ENCODE results near the gene AGER.

Gene AGER

DNA sequence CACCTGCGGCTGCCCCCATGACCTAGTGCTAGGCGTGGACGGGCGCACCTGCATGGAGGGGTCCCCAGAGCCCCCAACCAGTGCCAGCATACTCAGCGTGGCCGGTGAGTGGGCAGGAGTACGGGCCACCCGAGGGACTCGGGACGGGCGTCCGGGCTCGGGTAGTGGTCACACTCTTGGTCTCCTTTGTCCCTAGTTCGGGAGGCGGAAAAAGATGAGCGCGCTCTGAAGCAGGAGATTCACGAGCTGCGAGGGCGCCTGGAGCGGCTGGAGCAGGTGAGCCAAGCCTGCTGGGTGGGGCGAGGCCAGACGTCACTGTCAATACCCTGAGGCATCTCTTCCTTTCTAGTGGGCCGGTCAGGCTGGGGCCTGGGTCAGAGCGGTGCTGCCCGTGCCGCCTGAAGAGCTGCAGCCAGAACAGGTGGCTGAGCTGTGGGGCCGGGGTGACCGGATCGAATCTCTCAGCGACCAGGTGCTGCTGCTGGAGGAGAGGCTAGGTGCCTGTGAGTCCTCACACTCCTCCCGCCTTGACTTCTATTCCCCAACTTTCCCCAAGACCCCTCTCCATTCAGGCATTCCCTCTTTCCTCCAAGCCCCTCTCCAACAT lies 16.8 kb downstream of the AGER start:
- DNase-seq (ENCODE audit: low read depth) = no peak
- no peak for TF ChIP-seq CTCF (conservative IDR thresholded peaks at IDR 0.05; ENCODE audit: low read depth, low read length)
- no peak overlapping the region for H3K4me3 ChIP-seq (ENCODE audit: low read length)

DNA sequence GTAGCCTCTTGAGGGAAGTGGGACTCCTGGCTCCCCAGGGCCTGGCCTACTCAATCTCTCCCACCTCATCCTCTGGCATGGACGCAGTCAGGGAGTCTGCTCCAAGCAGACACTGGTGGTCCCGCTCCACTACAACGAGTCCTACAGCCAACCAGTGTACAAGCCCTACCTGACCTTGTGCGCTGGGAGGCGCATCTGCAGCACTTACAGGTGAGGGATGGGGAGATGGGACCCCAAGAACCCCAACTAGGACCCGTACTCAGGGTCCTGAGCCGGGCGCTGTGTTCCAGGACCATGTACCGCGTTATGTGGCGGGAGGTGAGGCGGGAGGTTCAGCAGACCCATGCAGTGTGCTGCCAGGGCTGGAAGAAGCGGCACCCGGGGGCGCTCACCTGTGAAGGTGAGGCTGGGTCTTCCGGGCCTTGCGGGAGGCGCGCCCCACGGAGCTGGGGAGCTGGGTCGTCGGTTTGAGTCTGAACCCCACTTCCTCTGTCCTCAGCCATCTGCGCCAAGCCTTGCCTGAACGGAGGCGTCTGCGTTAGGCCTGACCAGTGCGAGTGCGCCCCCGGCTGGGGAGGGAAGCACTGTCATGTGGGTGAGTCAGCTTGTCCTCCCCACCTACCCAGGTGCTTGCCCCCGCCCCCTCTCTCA lies 17.5 kb downstream of the AGER start:
- TF ChIP-seq CTCF (conservative IDR thresholded peaks at IDR 0.05; ENCODE audit: low read depth, low read length) = peak; percentile 8
- no peak for DNase-seq (ENCODE audit: low read depth)
- no peak overlapping the region for H3K4me3 ChIP-seq (ENCODE audit: low read length)

DNA sequence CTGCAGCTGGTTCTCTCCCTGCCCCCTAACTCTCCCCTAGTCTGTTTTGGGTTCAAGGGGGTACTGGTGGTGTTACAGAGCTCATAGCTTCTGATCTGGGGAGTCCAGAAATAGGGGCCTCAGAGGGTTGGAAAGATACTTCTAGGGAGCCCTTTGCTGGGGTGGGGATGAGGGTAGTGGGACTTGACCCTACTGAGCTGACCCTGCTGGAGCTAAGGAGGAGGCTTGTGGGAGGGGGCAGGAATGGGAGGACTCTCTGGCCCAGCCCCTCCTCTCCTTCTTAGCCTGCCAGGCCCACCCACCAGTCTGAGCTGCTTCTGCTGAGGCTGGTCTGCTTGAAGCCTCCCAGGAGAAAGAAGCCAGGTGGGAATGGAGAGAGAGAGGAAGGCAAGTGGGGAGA lies 19.8 kb downstream of the AGER start, which contains the start of gene EGFL8:
EGFL8 (plus strand) TSS at position 301 of the 400 bp plus-strand sequence. CDS start 1,571 bp downstream, outside the sequence.
- DNase-seq (ENCODE audit: low read depth) = no peak
- H3K4me3 ChIP-seq (ENCODE audit: low read length) = no peak within 1 kb of the TSS
- no peak for TF ChIP-seq CTCF (conservative IDR thresholded peaks at IDR 0.05; ENCODE audit: low read depth, low read length)

DNA sequence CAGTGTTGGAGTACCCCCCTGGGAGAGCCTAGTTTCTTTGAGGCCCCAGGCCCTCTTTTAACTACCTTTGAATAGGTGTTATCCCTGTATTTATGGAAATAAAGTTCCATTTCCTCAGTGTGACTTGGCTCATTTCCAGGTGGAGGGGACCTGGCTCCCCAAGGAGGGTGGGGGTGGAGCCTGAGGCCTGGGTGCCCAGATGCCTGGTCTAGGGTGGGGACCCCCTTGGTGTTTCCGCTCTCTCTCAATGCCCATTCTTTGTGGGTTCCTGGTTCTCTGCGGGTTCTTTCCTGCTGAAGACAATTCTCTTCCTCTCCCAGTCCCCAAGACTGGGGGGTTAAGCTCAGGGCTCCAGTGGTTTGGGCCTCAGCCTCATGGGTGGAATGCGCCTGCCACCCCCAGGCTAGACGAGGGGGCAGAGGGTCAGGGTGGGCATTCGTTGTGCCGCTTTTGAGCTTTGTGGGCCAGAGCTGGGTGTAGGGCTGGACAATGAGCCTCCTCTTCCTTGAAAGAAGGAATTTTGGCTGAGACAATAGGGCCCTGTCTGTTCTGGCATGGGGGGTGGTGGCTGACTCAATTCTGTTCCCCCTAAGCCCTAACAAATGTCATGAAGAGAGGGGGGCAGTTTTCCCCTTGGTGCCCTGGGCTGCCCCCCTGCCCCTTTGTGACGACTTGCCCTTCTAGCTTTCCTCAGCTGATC lies 20.3 kb downstream of the AGER start:
- TF ChIP-seq CTCF (conservative IDR thresholded peaks at IDR 0.05; ENCODE audit: low read depth, low read length) = no peak
- no peak for DNase-seq (ENCODE audit: low read depth)
- no peak overlapping the region for H3K4me3 ChIP-seq (ENCODE audit: low read length)

GRCh38 chr6:32158052-32158451 lies 26.0 kb downstream of the AGER start:
- no peak for DNase-seq (ENCODE audit: low read depth)
- TF ChIP-seq CTCF (conservative IDR thresholded peaks at IDR 0.05; ENCODE audit: low read depth, low read length) = no peak
- no peak overlapping the region for H3K4me3 ChIP-seq (ENCODE audit: low read length)

- no peak for TF ChIP-seq CTCF (conservative IDR thresholded peaks at IDR 0.05; ENCODE audit: low read depth, low read length)
- no peak overlapping the region for H3K4me3 ChIP-seq (ENCODE audit: low read length)
- DNase-seq (ENCODE audit: low read depth) = no peak
Measured at GRCh38 chr6:32156891-32157290, 27.2 kb downstream of the AGER start.

Measured in retinal pigment epithelial cell (primary cell).